HepG2 (cell line): ENCODE data around the gene NUDT3. TPM values are rescaled to one million over a fixed set of nuclear protein-coding genes. Genes with fewer than 3 reads are reported as not detected.

Experiments used
- ETS1 ChIP-seq: sonication (generic); formaldehyde crosslinking; IDR thresholded peaks from 2 replicates; pipeline ENCODE4 v1.4.0; 2020; ENCODE audit warnings: missing genetic modification reagents
- FOSL1 ChIP-seq: sonication (generic); formaldehyde crosslinking; IDR thresholded peaks from 2 replicates; pipeline ENCODE4 v1.9.0; 2021; ENCODE audit warnings: missing genetic modification reagents, borderline replicate concordance
- GLI4 ChIP-seq: sonication (generic); formaldehyde crosslinking; IDR thresholded peaks from 2 replicates; pipeline ENCODE4 v1.5.1; 2020; ENCODE audit warnings: missing genetic modification reagents, mild to moderate bottlenecking, moderate library complexity, borderline replicate concordance
- HNF1A ChIP-seq, 2 experiments: sonication (generic) in 1 of 2; formaldehyde crosslinking in 1 of 2; IDR thresholded peaks; 2 replicates each; pipeline versions ENCODE4 v1.4.0 to v1.6.1; 2016 to 2020; ENCODE audit warnings: borderline replicate concordance in 1 of 2, low read depth in 1 of 2, mild to moderate bottlenecking in 1 of 2, missing genetic modification reagents in 1 of 2
- HNF1B ChIP-seq: sonication (generic); formaldehyde crosslinking; IDR thresholded peaks from 2 replicates; pipeline ENCODE4 v1.5.1; 2020; ENCODE audit warnings: mild to moderate bottlenecking, moderate library complexity, missing genetic modification reagents
- MED13 ChIP-seq: sonication (generic); formaldehyde crosslinking; IDR thresholded peaks from 2 replicates; pipeline ENCODE4 v1.5.0; 2020; ENCODE audit warnings: missing genetic modification reagents
- SMYD3 ChIP-seq: sonication (generic); formaldehyde crosslinking; IDR thresholded peaks from 2 replicates; pipeline ENCODE4 v1.8.1; 2023; ENCODE audit warnings: mild to moderate bottlenecking, missing genetic modification reagents
- TFDP2 ChIP-seq: sonication (generic); formaldehyde crosslinking; IDR thresholded peaks from 2 replicates; pipeline ENCODE4 v1.4.0; 2020; ENCODE audit warnings: missing genetic modification reagents
- XRCC5 ChIP-seq: fragments of 200-400 bp; formaldehyde crosslinking; optimal IDR thresholded peaks from 2 replicates; pipeline ENCODE3; 2017; ENCODE audit warnings: mild to moderate bottlenecking, low read length
- ZBTB42 ChIP-seq: sonication (generic); formaldehyde crosslinking; IDR thresholded peaks from 2 replicates; pipeline ENCODE4 v1.5.0; 2020; ENCODE audit warnings: mild to moderate bottlenecking, missing genetic modification reagents
- ZNF17 ChIP-seq: sonication (generic); formaldehyde crosslinking; IDR thresholded peaks from 2 replicates; pipeline ENCODE4 v1.5.0; 2020; ENCODE audit warnings: mild to moderate bottlenecking, missing genetic modification reagents
- ZNF264 ChIP-seq: sonication (generic); formaldehyde crosslinking; IDR thresholded peaks from 2 replicates; pipeline ENCODE4 v1.4.0; 2020; ENCODE audit warnings: missing genetic modification reagents
- ZNF382 ChIP-seq: sonication (generic); formaldehyde crosslinking; IDR thresholded peaks from 2 replicates; pipeline ENCODE4 v1.5.0; 2020; ENCODE audit warnings: missing genetic modification reagents, mild to moderate bottlenecking, borderline replicate concordance
- ZNF703 ChIP-seq: sonication (generic); formaldehyde crosslinking; IDR thresholded peaks from 2 replicates; pipeline ENCODE4 v1.5.1; 2020; ENCODE audit warnings: missing genetic modification reagents, mild to moderate bottlenecking, moderate library complexity, borderline replicate concordance
- ZNF773 ChIP-seq: sonication (generic); formaldehyde crosslinking; IDR thresholded peaks from 2 replicates; pipeline ENCODE4 v1.4.0; 2020; ENCODE audit warnings: missing genetic modification reagents, borderline replicate concordance
- polyA plus RNA-seq, 8 experiments: library from polyadenylated mRNA; depleted of rRNA in 3 of 8; stranded (reverse) in 7 of 8; unstranded in 1 of 8; fragments of >200 nt; fragmentation: Illumina TruSeq in 4 of 8; extraction: Trizol in 4 of 8; gene quantifications; 2 replicates each; pipeline versions ENCODE4 v1.2.1 to v1.2.3, GENCODE V29; 2011 to 2016; ENCODE audit warnings: low read depth in 4 of 8, missing spikeins in 1 of 8, mixed read lengths in 1 of 8; ENCODE audit not compliant: insufficient read depth in 1 of 8
- total RNA-seq, 5 experiments: library from RNA; depleted of rRNA; stranded (reverse); fragments of >200 nt; fragmentation: Illumina TruSeq; extraction: Trizol; gene quantifications; 2 replicates each; pipeline ENCODE4 v1.2.3, GENCODE V29; 2016; ENCODE audit warnings: low read depth in 1 of 5
- TF ChIP-seq, protein P1 (sequence below): fragments of 450-650 bp; IDR thresholded peaks from 2 replicates; pipeline ENCODE4 v1.6.1; 2017; ENCODE audit warnings: mild to moderate bottlenecking

NUDT3 gene
- total and polyA plus RNA-seq, 2 of the 13 experiments (the other 11 are each of a cell fraction or from before 2014, with no cell fraction given): 20.2 to 20.6 TPM

DNA sequence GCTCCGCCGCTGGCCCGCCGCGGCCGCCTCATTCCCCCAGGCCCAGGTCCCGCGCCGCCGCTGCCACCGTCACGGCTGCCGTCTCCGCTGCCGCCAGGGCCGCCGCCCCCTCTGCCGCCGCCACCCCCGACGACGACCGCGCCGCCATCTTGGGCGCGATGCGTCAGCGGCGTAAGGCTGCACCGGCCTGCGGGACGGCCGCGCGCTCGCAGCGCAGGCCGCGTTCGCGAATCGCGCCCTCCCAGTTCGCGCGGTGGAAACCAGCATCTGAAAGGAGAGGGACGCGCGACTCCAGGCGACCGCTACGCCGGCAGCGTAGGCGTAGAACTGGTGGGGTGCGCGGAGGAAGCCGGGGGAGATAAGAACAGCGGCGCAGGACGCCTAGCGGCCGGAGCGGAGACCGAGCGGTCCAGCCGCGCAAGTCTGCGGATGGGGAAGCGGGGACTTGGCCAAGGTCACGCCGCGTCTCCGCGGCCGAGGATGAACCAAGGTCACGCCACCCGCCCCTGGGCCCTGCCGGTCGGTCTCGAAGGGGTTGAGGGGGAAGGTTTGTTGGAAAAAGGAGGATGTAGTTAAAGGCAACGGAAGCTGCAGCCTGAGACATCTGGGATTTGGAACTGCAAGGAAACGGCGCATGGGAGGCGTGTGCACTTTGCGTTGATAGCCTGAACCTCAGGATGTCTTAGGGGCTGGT lies at the start of gene NUDT3 (continued):
- TF ChIP-seq HNF1B (CRISPR knock-in tag) (peak; percentile 16; the same call in 1 of the 2 replicates), XRCC5 (peak; percentile 98), ZBTB42 (CRISPR knock-in tag) (no peak), ETS1 (no peak), TFDP2 (CRISPR knock-in tag) (peak; percentile 71), ZNF382 (no peak), ZNF703 (CRISPR knock-in tag) (no peak), HNF1A (IDR thresholded peaks at IDR 0.05; ENCODE audit: low read depth) (no peak), HNF1A (CRISPR knock-in tag; IDR thresholded peaks at IDR 0.05; ENCODE audit: borderline replicate concordance) (peak; percentile 37; the same call in 1 of the 2 replicates), FOSL1 (no peak), ZNF264 (CRISPR knock-in tag) (peak; percentile 37; the same call in 1 of the 2 replicates), SMYD3 (CRISPR knock-in tag) (no peak), ZNF17 (CRISPR knock-in tag) (no peak), MED13 (CRISPR knock-in tag) (no peak), ZNF773 (no peak), GLI4 (CRISPR knock-in tag) (no peak; the same call in 1 of the 2 replicates)
- TF ChIP-seq, protein P1, sequence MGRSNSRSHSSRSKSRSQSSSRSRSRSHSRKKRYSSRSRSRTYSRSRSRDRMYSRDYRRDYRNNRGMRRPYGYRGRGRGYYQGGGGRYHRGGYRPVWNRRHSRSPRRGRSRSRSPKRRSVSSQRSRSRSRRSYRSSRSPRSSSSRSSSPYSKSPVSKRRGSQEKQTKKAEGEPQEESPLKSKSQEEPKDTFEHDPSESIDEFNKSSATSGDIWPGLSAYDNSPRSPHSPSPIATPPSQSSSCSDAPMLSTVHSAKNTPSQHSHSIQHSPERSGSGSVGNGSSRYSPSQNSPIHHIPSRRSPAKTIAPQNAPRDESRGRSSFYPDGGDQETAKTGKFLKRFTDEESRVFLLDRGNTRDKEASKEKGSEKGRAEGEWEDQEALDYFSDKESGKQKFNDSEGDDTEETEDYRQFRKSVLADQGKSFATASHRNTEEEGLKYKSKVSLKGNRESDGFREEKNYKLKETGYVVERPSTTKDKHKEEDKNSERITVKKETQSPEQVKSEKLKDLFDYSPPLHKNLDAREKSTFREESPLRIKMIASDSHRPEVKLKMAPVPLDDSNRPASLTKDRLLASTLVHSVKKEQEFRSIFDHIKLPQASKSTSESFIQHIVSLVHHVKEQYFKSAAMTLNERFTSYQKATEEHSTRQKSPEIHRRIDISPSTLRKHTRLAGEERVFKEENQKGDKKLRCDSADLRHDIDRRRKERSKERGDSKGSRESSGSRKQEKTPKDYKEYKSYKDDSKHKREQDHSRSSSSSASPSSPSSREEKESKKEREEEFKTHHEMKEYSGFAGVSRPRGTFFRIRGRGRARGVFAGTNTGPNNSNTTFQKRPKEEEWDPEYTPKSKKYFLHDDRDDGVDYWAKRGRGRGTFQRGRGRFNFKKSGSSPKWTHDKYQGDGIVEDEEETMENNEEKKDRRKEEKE: no peak
